Measurements from ENCODE around the gene SFRP5. TPM values are rescaled to one million over a fixed set of nuclear protein-coding genes. Genes with fewer than 3 reads are reported as not detected.

SFRP5 gene
- total and polyA plus RNA-seq, 2 of the 4 experiments (the other 2 are of a cell fraction) = not detected

DNA sequence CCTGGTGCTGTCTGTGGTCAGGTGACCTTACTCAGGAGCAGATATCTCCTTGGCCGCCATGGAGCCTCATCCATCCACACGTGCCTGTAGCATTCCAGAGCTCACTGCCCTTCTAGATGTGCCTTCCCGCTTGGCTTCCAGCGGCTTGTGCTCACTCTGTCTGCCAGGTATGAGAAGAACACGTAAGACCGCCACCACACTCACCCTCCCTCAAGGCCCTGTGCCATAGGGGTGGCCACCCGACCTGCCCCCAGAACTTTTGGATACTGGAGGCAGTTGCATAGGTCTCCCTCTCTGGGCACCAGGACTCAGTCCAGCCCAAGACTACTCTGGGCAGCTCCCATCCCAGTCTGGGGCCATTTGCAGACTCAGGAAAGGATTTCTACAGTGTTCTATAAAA is 54.2 kb downstream of the SFRP5 start:
- no peak for TF ChIP-seq FOS (IDR thresholded peaks at IDR 0.05; ENCODE audit: low read depth, low read length)
- TF ChIP-seq RAD21 (IDR thresholded peaks at IDR 0.05; ENCODE audit: low read length) = no peak
- no peak for TF ChIP-seq NFE2L2 (IDR thresholded peaks at IDR 0.05; ENCODE audit: low read depth, low read length)
- no peak for TF ChIP-seq SMC3 (IDR thresholded peaks at IDR 0.05; ENCODE audit: low read depth, low read length)
- TF ChIP-seq CHD1 (IDR thresholded peaks at IDR 0.05; ENCODE audit: low read depth, low read length) = no peak
- TF ChIP-seq MAZ (IDR thresholded peaks at IDR 0.05; ENCODE audit: borderline replicate concordance, low read depth, low read length) = no peak
- TF ChIP-seq MXI1 (IDR thresholded peaks at IDR 0.05; ENCODE audit: borderline replicate concordance, low read depth, low read length) = no peak
- no peak for TF ChIP-seq MAFK (IDR thresholded peaks at IDR 0.05; ENCODE audit: low read depth, low read length)
- TF ChIP-seq CEBPB (IDR thresholded peaks at IDR 0.05; ENCODE audit: low read depth, low read length) = no peak
- TF ChIP-seq, protein P1, sequence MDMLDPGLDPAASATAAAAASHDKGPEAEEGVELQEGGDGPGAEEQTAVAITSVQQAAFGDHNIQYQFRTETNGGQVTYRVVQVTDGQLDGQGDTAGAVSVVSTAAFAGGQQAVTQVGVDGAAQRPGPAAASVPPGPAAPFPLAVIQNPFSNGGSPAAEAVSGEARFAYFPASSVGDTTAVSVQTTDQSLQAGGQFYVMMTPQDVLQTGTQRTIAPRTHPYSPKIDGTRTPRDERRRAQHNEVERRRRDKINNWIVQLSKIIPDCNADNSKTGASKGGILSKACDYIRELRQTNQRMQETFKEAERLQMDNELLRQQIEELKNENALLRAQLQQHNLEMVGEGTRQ (IDR thresholded peaks at IDR 0.05; ENCODE audit: low read depth, low read length) = no peak
- no peak for TF ChIP-seq RCOR1 (IDR thresholded peaks at IDR 0.05; ENCODE audit: insufficient replicate concordance, low read length)
- no peak for TF ChIP-seq BHLHE40 (IDR thresholded peaks at IDR 0.05; ENCODE audit: low read depth, low read length)
- no peak for TF ChIP-seq POLR2A (IDR thresholded peaks at IDR 0.05; ENCODE audit: low read depth, low read length)
- no peak for TF ChIP-seq RFX5 (IDR thresholded peaks at IDR 0.05; ENCODE audit: low read depth, low read length)
- TF ChIP-seq, protein P2, sequence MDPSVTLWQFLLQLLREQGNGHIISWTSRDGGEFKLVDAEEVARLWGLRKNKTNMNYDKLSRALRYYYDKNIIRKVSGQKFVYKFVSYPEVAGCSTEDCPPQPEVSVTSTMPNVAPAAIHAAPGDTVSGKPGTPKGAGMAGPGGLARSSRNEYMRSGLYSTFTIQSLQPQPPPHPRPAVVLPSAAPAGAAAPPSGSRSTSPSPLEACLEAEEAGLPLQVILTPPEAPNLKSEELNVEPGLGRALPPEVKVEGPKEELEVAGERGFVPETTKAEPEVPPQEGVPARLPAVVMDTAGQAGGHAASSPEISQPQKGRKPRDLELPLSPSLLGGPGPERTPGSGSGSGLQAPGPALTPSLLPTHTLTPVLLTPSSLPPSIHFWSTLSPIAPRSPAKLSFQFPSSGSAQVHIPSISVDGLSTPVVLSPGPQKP (IDR thresholded peaks at IDR 0.05; ENCODE audit: borderline replicate concordance, low read depth, low read length) = no peak
- TF ChIP-seq, protein P3, sequence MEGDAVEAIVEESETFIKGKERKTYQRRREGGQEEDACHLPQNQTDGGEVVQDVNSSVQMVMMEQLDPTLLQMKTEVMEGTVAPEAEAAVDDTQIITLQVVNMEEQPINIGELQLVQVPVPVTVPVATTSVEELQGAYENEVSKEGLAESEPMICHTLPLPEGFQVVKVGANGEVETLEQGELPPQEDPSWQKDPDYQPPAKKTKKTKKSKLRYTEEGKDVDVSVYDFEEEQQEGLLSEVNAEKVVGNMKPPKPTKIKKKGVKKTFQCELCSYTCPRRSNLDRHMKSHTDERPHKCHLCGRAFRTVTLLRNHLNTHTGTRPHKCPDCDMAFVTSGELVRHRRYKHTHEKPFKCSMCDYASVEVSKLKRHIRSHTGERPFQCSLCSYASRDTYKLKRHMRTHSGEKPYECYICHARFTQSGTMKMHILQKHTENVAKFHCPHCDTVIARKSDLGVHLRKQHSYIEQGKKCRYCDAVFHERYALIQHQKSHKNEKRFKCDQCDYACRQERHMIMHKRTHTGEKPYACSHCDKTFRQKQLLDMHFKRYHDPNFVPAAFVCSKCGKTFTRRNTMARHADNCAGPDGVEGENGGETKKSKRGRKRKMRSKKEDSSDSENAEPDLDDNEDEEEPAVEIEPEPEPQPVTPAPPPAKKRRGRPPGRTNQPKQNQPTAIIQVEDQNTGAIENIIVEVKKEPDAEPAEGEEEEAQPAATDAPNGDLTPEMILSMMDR (conservative IDR thresholded peaks at IDR 0.05; ENCODE audit: low read depth, low read length) = no peak
- CTCF ChIA-PET = interaction anchor here (1.6 kb wide), 1 partner anchor 16 kb away, joined by 4 read pairs; no protein-coding TSS in a partner anchor
- H2AK5ac ChIP-seq (ENCODE audit: low read depth, low read length) = 0 out of 2 replicates have a peak overlapping the region, but pooled peaks have one; percentile 8
- H2BK120ac ChIP-seq (ENCODE audit: low read depth, low read length) = no peak overlapping the region
- H3K27ac ChIP-seq (ENCODE audit: insufficient read depth, low read length) = no peak overlapping the region
- POLR2A ChIA-PET (ENCODE audit: unreplicated experiment) = no interaction called here
- intact Hi-C loops (cut with micrococcal nuclease) = no loop called here
- H3K18ac ChIP-seq (ENCODE audit: low read depth, low read length) = no peak overlapping the region
- H4K8ac ChIP-seq (ENCODE audit: low read depth in 2 of 2, low read length in 2 of 2) = no peak overlapping the region
- H4K20me1 ChIP-seq (ENCODE audit: insufficient read depth, low read length) = peaks cover 43% of the 10 kb centered on the region
- no peak overlapping the region for H3K9ac ChIP-seq (ENCODE audit: low read depth, low read length)
- no peak overlapping the region for H2BK20ac ChIP-seq (ENCODE audit: low read depth, low read length)
- no peak overlapping the region for H3K14ac ChIP-seq (replicated peaks; ENCODE audit: low read depth, low read length)
- no peak overlapping the region for H3K56ac ChIP-seq (ENCODE audit: extremely low read depth, insufficient read depth, low read length)
- 96% methylated on average over 4 of the region's 7 CpGs; no CpG with 5 or more reads in 1 of the 2 experiments for WGBS, 2 experiments (ENCODE audit: extremely low coverage in 2 of 2, insufficient read length in 1 of 2)
- H2AFZ ChIP-seq (replicated peaks; ENCODE audit: low read length, poor library complexity) = no peak overlapping the region
- in situ Hi-C loops (cut with MboI; ENCODE audit: low sequenced_read_pairs) = no loop called here
- no peak overlapping the region for H2BK5ac ChIP-seq (ENCODE audit: low read depth, low read length, poor library complexity, severe bottlenecking)
- H4K91ac ChIP-seq (ENCODE audit: insufficient read depth, low read depth, low read length) = no peak overlapping the region
- dilution Hi-C loops (cut with HindIII; ENCODE audit: low sequenced_read_pairs, unreplicated experiment) = no loop called here
- peak overlapping the region; percentile 17 for H3K23ac ChIP-seq (ENCODE audit: low read depth, low read length)
- no peak overlapping the region for H2AK9ac ChIP-seq (replicated peaks; ENCODE audit: low read depth, low read length, poor library complexity)
- peaks cover 41 to 63% of the 10 kb centered on the region in 2 experiments for H3K79me1 ChIP-seq (ENCODE audit: low read depth in 1 of 2, low read length in 2 of 2)
- ATAC-seq (ENCODE audit: low read depth) (no peak), DNase-seq (no peak)
- no peak overlapping the region for H4K5ac ChIP-seq (ENCODE audit: low read depth, low read length)
- H3K36me3 ChIP-seq (ENCODE audit: control insufficient read depth, insufficient read depth, low read length) = peaks cover 31% of the 10 kb centered on the region
- H2BK15ac ChIP-seq (ENCODE audit: low read depth, low read length) = no peak overlapping the region
- H3K9me3 ChIP-seq (ENCODE audit: control insufficient read depth, insufficient read depth, low read length) = no peaks in the 10 kb centered on the region
- no peaks in the 10 kb centered on the region for H3K27me3 ChIP-seq (ENCODE audit: control insufficient read depth, insufficient read depth, low read length)
- H3K4me3 ChIP-seq (ENCODE audit: insufficient read depth, low read depth, low read length) = no peak overlapping the region
- H3K4me1 ChIP-seq (ENCODE audit: control insufficient read depth, insufficient read depth, low read length) = peaks cover 28% of the 10 kb centered on the region
- no peak overlapping the region; the same call in 1 of the 2 replicates for H3K4ac ChIP-seq (ENCODE audit: low read depth, low read length)
- TSS peak; percentile 47 for BruUV-seq (replicated peaks)
- H3K4me2 ChIP-seq (ENCODE audit: low read depth, low read length) = no peak overlapping the region; the same call in 1 of the 2 replicates
- H3K9me1 ChIP-seq (ENCODE audit: insufficient read depth, low read length) = peaks cover 24% of the 10 kb centered on the region

All from IMR-90 (cell line).